Activated CD8-positive, alpha-beta memory T cell treated with anti-CD3 and anti-CD28 coated beads for 48 hours (primary cell): ENCODE measurements around the gene TMEM80.
"Not testable (repeated sequence)": the region's sequence is repeated elsewhere in the genome, so short reads cannot be mapped to it uniquely, and the experiment has no call there.

ENCODE experiments used
- DNase-seq, 3 experiments: peaks; one replicate each; pipeline ENCODE4 v3.0.0-alpha.2; 2020; ENCODE audit warnings: low read depth in 2 of 3, low spot score in 2 of 3

TMEM80 gene

GRCh38 chr11:720642-721246 is 25.1 kb downstream of the TMEM80 start:
- DNase-seq: no peak

DNA sequence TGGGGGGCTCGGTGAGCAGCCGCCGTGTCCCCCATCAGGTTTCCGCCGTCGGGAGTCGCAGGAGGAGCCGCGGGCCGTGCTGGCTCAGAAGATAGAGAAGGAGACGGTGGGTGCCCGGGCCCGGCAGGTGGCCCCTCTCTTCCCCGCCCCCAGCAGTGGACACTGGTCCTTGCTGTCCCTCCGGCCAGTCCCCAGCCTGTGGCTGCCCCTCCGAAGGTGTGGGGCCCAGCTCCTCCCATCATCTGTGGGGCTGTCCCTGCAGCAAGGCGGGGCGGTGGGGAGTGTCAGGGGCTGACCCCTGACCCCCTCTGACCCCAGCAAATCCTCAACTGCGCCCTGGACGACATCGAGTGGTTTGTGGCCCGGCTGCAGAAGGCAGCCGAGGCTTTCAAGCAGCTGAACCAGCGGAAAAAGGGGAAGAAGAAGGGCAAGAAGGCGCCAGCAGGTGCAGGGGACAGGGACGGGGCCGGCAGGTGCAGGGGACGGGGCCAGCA is 25.7 kb downstream of the TMEM80 start:
- no peak for DNase-seq

DNA sequence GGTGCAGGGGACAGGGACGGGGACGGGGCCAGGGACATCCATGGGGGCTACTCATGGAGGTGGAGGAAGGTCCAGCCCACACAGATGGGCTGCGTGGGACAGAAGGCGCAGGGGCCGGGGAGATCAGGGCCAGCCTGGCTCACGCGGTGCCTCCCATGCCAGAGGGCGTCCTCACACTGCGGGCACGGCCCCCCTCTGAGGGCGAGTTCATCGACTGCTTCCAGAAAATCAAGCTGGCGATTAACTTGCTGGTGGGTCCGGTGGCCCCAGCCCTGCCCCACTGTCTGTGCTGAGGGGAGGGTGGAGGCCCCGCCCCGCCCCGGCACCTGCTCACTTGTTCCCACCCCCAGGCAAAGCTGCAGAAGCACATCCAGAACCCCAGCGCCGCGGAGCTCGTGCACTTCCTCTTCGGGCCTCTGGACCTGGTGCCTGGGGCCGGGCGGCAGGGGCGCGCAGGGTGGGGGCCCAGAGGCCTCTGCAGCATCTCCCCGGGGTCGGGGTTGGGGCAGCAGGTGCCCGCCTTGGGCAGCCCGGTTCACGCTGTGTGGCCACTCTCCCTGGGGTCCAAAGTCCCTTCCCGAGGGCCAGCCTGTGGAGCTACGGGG is 26.2 kb downstream of the TMEM80 start:
- DNase-seq: no peak

DNA sequence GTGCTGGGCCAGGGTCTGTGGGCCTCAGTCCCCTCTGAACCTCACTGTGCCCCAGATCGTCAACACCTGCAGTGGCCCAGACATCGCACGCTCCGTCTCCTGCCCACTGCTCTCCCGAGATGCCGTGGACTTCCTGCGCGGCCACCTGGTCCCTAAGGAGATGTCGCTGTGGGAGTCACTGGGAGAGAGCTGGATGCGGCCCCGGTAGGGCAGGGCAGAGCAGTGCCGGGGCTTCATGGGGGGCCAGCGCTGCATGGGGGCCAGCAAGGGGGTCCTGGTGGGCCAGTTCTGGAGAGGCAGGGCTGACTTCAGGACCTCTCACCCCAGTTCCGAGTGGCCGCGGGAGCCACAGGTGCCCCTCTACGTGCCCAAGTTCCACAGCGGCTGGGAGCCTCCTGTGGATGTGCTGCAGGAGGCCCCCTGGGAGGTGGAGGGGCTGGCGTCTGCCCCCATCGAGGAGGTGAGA is 26.8 kb downstream of the TMEM80 start:
- no peak for DNase-seq

GRCh38 chr11:723120-723883 is 27.7 kb downstream of the TMEM80 start:
- no peak for DNase-seq

DNA sequence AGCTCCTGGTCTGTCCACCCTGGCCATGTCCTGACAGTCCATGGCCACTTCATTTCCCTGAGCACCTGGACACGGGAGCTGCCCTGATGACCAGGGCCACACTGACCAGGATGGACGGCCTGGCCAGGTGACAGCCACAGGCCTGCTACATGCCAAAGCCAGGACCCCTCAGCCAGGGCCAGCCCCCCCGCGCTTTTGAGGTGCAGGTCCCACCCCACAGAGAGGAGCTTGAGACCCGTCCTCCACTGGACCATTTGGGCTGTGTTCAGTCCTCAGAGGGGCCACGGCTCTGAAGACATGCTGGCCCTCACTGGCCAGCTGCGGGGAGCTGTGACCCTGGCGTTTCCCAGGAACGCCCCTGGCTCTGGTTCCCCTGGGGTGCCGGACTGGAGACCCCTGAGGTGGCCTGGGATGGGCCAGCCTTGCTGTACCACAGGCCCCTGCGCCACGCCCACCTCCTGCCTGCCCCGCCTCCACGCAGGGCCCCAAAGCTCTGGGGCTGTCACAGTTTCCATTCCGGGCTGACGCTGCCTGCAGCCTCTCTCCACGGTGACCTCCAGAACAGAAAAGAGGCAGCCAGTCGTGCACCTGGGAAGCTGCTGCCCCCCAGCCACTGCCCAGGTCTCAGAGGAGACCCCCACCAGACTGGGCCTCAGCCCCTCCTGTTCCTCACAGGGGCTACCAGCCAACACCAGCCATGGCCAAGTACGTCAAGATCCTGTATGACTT is 28.6 kb downstream of the TMEM80 start:
- DNase-seq: no peak

GRCh38 chr11:724778-725386 is 29.3 kb downstream of the TMEM80 start:
- no peak for DNase-seq

DNA sequence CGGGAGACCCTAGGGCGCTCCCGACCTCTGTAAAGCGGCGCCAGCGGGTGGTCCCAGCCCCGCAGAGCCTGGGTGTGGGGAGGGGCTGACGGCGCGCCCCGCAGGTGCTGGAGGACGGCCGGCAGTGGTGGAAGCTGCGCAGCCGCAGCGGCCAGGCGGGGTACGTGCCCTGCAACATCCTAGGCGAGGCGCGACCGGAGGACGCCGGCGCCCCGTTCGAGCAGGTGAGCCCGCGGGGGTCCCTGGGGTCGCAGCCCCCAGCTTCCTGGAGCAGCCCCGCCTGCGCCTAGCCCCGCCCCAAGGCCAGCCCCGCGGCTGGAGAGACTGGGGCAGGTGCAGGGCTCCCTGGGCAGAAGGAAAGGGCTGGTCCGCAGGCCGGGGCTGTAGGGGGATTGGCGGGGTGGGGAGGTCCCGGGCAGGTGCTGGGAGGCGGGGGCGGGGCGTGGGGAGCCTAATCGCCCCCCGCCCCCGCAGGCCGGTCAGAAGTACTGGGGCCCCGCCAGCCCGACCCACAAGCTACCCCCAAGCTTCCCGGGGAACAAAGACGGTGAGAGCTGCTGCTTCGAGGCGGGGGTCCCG is 30.1 kb downstream of the TMEM80 start:
- no peak for DNase-seq

- no peak for DNase-seq
Measured at GRCh38 chr11:726278-727220, 30.9 kb downstream of the TMEM80 start.

- no peak for DNase-seq
Measured at GRCh38 chr11:727281-727701, 31.7 kb downstream of the TMEM80 start.

- peak; percentile 64 to 76 (median 66) for DNase-seq
Measured at GRCh38 chr11:727859-728748, 32.5 kb downstream of the TMEM80 start.

DNA sequence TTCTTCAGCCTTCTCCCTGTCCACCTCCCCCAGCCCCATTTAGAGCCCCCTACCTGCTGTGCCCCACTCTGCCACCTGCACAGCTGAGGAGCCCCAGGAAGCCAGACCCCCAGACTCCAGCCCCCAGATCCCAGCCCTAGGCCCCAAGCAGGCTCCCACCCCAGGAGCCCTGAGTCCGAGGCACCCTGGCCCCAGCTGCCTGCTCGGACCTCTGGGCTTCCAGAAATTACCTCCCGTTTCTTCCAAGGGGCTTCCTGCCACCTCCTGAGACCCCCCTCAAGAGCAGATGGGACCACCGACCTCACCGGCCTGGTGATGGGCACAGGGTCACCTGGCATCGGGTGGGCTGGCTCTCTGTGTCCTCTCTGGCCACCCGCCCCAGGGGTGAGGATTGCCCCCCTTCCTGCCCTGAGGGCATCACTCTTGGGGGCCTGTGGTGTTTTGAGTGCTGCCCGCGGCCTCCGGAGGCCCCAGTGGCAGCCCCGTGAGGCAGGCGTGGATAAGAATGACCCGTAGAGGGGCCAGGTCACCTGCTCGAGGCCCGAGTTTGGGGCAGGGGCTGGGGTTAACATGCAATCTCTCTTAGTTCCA is 33.4 kb downstream of the TMEM80 start:
- no peak for DNase-seq

DNA sequence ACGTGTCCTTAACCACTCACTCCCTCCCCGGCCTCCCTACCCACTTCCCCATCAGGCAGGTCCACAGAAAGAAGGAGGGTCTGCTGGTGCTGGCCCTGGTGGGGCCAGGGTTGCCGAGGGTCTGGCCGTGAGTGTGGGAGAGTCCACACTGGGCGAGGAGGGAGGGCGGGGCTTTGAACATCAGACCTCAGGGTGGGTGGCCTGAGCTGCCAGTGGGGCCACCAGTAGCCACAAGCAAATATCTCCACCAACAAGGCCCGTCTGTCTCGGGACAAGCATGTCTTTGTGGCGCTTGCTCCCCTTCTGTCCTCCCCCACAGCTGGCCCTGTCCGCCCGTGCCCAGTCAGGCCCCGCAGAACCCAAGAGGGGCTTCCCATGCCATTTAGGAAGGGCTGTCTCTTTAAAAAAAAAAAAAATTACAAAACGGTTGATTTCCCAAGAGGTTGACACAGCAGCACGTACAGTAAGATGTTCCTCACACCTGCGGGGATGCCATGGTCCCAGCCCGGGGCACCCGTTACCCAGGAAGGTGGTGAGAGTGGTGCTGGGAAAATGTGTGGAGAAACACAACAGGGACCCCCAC is 34.0 kb downstream of the TMEM80 start:
- DNase-seq: no peak

DNA sequence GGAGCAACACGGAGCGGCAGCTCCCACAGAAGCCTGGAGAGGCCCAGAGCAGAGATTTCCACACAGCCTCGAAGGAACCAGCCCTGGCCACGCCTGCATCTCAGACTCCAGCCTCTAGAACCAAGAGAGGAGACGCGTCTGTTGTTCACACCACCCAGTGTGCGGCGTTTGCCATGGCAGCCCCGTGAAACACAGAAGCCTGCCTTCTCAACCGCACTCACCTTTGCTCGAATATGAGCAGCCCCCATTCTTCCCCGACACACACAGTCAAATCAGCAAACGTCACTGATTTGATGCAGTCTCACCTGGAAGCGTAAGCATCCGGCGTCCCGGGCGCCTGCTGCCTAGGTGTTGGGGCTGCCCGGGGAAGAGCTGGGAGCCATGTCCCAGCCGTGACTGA is 37.5 kb downstream of the TMEM80 start:
- DNase-seq: no peak

- not testable (repeated sequence) for DNase-seq
Measured at GRCh38 chr11:734541-734940, 38.9 kb downstream of the TMEM80 start.

GRCh38 chr11:737366-737765 is 41.8 kb downstream of the TMEM80 start:
- no peak for DNase-seq

- not testable (repeated sequence) for DNase-seq
Measured at GRCh38 chr11:737899-738298, 42.3 kb downstream of the TMEM80 start.

GRCh38 chr11:742156-742546 is 46.5 kb downstream of the TMEM80 start:
- DNase-seq: no peak
